Pancreas (tissue), 10 donors: ENCODE measurements around the gene MAU2. TPM values are rescaled to one million over a fixed set of nuclear protein-coding genes. Genes with fewer than 3 reads are reported as not detected.

ENCODE experiments used
- ATAC-seq, 4 donors: fragments of 200-7000 bp; cut with Tn5 transposase; one replicate each; pipeline versions ENCODE4 v1.8.0 to v1.9.1; 2020; ENCODE audit warnings: mild to moderate bottlenecking in 4 of 4, moderate library complexity in 4 of 4
- DNase-seq, 6 donors: peaks; one replicate each; pipeline ENCODE4 v3.0.0-alpha.2; 2020
- FAIRE-seq: peaks from 2 replicates; lab custom pipeline; 2012; peaks lifted over from hg19 to GRCh38; lab: Jason Lieb, UNC
- H3K27ac ChIP-seq, 4 donors: fragments of 200-600 bp; sonication (generic); 1 replicate in 3 of 4; 2 replicates in 1 of 4; pipeline versions ENCODE4 v1.5.0 to v1.8.0; 2020
- H3K27me3 ChIP-seq, 4 donors: fragments of 200-600 bp; one replicate each; pipeline ENCODE4 v1.8.0; 2021
- H3K36me3 ChIP-seq, 3 donors: fragments of 200-600 bp; sonication (generic) in 1 of 3; one replicate each; pipeline versions ENCODE4 v1.5.0 to v1.8.0; 2020 to 2021
- H3K4me1 ChIP-seq, 3 donors: fragments of 200-600 bp; one replicate each; pipeline ENCODE4 v1.8.0; 2021
- H3K4me3 ChIP-seq, 4 donors: fragments of 200-600 bp; sonication (generic) in 2 of 4; one replicate each; pipeline versions ENCODE4 v1.5.0 to v1.8.0; 2020 to 2021
- H3K9me3 ChIP-seq, 4 donors: fragments of 200-600 bp; one replicate each; pipeline ENCODE4 v1.8.0; 2021
- CTCF ChIP-seq, 4 donors: fragments of 200-600 bp; sonication (generic) in 3 of 4; IDR thresholded peaks; one replicate each; pipeline versions ENCODE4 v1.5.0 to v1.8.0; 2021; ENCODE audit warnings: antibody characterized with exemption in 4 of 4
- WGBS, 2 donors: extraction: QIAGEN DNeasy Blood & Tissue Kit; methylation state at CpG; one replicate each; pipeline ENCODE4 v1.1.7; 2013; 5-methylcytosine and 5-hydroxymethylcytosine counted together
- intact Hi-C, 3 donors: fragments of 100-400 bp; cut with DNase I; formaldehyde crosslinking; loops; one replicate each; pipeline versions ENCODE4 v1.11.1 to v1.14.2; 2022
- polyA plus RNA-seq, 2 donors: library from polyadenylated mRNA; stranded (reverse); fragments of 200-250 nt; gene quantifications; one replicate each; pipeline ENCODE4 v1.2.3, GENCODE V29; 2013
- total RNA-seq, 6 donors: library from RNA; stranded (reverse); fragmentation: NEBNext Ultra II Directional in 4 of 6; extraction: Animal tissue kit (Norgen Biotek cat#: 25700) in 4 of 6; gene quantifications; one replicate each; pipeline versions ENCODE4 v1.2.1 to v1.2.4, GENCODE V29; 2021 to 2023
- donor health status: healthy with polysubstance abuse.
- donor health status: DM: no; HTN: no; CAD: no; lungs with moderate emphysema.
- donor health status: DM: no; HTN: no; CAD: no.
- donor health status: control.
- donor health status: control.
- donor health status: Bipolar disorder and iron deficiency.
- donor health status: DM: yes; HTN: yes; CAD: no.
- donor health status: DM: no; HTN: no; CAD: no.
- donor health status: DM: no; HTN: no; CAD: no.
- donor health status: DM: yes; HTN: yes; CAD: no.

The MAU2 gene
- total and polyA plus RNA-seq, 8 donors: 22.6 to 38.8 (median 30.2) TPM

GRCh38 chr19:19336597-19336996 is 16.0 kb downstream of the MAU2 start:
- no peak overlapping the region for H3K4me3 ChIP-seq
- FAIRE-seq: no peak
- H3K36me3 ChIP-seq: peaks cover 0 to 57% (median 25%) of the 10 kb centered on the region in 3 donors
- no peak for DNase-seq
- H3K4me1 ChIP-seq: no peaks in the 10 kb centered on the region
- H3K27me3 ChIP-seq: no peaks in the 10 kb centered on the region
- TF ChIP-seq CTCF (IDR thresholded peaks at IDR 0.05): no peak
- ATAC-seq: no peak
- intact Hi-C loops: no loop called here
- 59% methylated on average over 3 of the region's 3 CpGs for WGBS, 2 donors
- H3K27ac ChIP-seq: no peak overlapping the region
- no peaks in the 10 kb centered on the region for H3K9me3 ChIP-seq

GRCh38 chr19:19337120-19337519 is 16.5 kb downstream of the MAU2 start:
- peaks cover 0 to 62% (median 25%) of the 10 kb centered on the region in 3 donors for H3K36me3 ChIP-seq
- intact Hi-C loops: no loop called here
- no peaks in the 10 kb centered on the region for H3K27me3 ChIP-seq
- DNase-seq: peak in 1 of 6 donors; percentile 54
- WGBS, 2 donors: 92% methylated on average over 17 of the region's 17 CpGs
- no peaks in the 10 kb centered on the region for H3K4me1 ChIP-seq
- no peak for TF ChIP-seq CTCF (IDR thresholded peaks at IDR 0.05)
- ATAC-seq: no peak
- H3K27ac ChIP-seq: no peak overlapping the region
- H3K4me3 ChIP-seq: no peak overlapping the region
- FAIRE-seq: no peak
- no peaks in the 10 kb centered on the region for H3K9me3 ChIP-seq

GRCh38 chr19:19338082-19338481 is 17.5 kb downstream of the MAU2 start:
- Histone ChIP-seq H3K4me1 (no peaks in the 10 kb centered on the region), H3K27me3 (no peaks in the 10 kb centered on the region), H3K9me3 (no peaks in the 10 kb centered on the region), H3K36me3 (peaks cover 0 to 62% (median 25%) of the 10 kb centered on the region in 3 donors), H3K4me3 (no peak overlapping the region), H3K27ac (no peak overlapping the region)
- no peak for TF ChIP-seq CTCF (IDR thresholded peaks at IDR 0.05)
- ATAC-seq: peak in 2 of 4 donors; percentile 6 to 8
- no peak for FAIRE-seq
- intact Hi-C loops: no loop called here
- 85 to 86% methylated on average over 7 of the region's 7 CpGs for WGBS, 2 donors
- no peak for DNase-seq

- ATAC-seq (no peak), FAIRE-seq (no peak), DNase-seq (peak in 2 of 6 donors; percentile 17 to 66)
- Histone ChIP-seq H3K36me3 (peaks cover 0 to 82% (median 51%) of the 10 kb centered on the region in 3 donors), H3K4me3 (no peak overlapping the region), H3K27ac (no peak overlapping the region), H3K4me1 (no peaks in the 10 kb centered on the region), H3K9me3 (no peaks in the 10 kb centered on the region), H3K27me3 (no peaks in the 10 kb centered on the region)
- no peak for TF ChIP-seq CTCF (IDR thresholded peaks at IDR 0.05)
- intact Hi-C loops: loop anchor here in 1 of 3 donors (5.0 kb wide), 1 partner anchor 194 kb away; no protein-coding TSS in a partner anchor
- WGBS, 2 donors: 92 to 93% methylated on average over 11 of the region's 11 CpGs
Observed at GRCh38 chr19:19341026-19341425, 20.4 kb downstream of the MAU2 start.
